Measurements from ENCODE around the gene DDB1.

The DDB1 gene

DNA sequence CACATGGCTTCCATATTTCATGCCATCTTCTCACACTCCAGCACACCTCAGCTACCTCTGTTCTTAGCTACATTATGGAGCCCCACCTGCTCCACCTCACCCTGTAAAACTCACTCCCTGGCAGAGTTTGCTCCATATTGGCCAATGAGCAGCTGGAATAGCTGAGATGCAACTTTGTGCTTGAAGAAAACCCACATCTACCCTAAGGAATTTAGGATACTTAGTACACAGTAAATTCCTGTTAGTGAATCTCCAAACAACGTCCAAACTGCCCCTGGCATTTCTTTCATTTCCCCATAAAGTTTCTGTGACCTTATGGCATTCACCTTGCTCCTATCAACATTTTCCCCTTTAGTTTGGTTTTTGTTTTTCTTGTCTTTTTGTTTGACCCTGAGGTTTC lies 35.6 kb downstream of the DDB1 start:
- no peak for DNase-seq (ENCODE audit: low spot score)

DNA sequence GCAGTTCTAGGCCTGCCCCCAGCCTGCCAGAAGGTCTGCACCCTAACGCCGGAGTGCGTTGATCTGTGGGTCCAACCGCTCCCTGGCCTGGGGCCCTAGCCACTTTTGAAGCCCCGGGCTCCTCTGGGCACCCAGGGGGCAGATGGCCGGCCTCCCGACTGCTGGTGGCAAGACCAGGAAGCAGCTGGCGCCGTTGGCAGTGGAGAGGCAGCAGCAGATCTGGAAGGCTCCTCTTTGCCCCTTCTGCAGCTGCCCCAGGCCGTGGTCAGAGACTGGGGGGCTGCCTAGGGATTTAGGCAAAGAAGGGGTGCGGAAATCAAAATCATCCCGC lies 37.3 kb downstream of the DDB1 start:
- DNase-seq (ENCODE audit: low spot score) = no peak

DNA sequence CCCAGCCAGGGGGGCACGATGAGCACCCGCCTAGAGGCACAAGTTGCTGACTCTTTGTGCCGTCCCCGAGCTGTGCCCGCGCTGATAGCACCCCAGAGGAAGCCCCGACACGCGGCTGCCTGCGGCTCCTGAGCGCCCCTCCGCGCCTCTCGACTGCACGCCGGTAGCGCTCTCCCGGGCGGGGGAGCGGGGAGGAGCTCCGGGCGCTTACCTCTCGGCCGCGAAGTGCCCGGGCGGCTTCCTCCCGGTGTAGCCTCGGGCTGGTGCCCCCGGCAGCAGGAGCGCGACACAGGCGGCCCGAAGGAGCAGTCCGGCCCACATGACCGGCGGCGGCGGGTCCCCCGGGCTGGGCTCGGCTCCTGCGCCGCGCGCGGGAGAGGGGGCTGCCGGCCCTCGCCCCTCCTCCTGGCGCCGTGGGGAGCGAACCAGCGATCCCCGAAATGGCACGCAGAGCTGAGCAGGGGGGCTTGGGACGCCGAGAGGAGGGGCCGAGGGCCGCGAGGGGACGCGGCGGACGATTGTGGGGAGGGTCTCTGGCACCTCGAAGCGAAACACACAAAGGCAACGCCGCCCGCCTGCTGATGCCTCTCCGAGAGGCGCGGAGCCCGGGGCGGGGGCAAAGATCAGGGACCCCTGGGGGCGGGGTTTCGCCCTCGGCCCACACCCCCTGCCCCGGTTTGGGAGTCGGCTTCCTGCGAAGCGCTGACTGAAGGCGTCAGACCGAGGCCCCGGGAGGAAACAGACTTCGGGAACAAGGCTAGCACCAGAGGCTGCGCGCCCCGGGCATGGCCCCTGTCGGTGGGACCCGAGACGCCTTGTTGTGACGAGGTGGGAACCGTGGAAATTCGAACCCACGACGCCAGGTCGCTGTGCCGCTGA lies 37.9 kb downstream of the DDB1 start, which contains the start of gene VWCE:
TSS of gene VWCE (minus strand) at position 600 of the 879 bp plus-strand sequence. CDS start at position 321, 279 bp downstream.
- peak; percentile 91 for DNase-seq (ENCODE audit: low spot score)

DNA sequence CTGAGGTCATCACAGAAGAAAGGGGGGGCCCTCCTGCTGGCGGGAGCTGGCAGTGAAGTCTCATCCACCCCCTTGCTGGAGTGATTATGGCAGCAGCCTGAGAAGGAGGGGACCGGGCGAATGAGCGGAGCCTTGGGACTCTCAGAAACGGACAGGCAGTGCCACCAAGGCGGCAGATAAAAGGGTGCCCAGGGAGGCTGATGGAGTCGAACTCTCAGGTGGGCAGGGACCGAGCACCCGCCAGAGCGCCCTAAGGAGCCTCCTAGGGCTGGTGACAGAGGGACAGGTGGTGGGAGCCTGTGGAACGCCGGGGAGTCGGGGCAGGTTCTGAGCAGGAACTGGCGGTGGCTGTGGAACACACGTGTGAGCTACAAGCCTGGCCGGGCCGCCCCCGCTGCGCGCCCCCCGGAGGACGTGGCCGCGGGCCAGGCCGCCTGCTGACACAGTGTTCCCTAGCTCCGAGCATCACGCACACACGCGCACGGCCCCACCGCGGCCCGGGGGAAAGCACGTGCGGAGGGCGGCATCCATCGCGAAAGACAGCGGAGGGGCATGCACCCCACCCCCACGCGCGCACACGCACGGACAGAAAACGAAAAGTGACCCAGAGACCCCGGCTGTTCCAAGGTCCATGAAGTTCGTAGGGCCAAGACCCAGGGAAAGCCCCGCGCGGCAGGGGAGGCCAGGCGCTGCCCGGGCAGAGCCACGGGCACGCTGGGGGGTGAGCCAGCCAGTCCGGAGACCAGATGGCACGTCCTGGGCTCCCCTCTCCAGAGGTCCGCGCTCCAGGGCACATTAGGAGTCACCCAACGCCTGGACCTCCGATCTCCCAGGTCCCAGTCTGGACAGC lies 38.8 kb downstream of the DDB1 start:
- DNase-seq (ENCODE audit: low spot score) = peak; percentile 43

DNA sequence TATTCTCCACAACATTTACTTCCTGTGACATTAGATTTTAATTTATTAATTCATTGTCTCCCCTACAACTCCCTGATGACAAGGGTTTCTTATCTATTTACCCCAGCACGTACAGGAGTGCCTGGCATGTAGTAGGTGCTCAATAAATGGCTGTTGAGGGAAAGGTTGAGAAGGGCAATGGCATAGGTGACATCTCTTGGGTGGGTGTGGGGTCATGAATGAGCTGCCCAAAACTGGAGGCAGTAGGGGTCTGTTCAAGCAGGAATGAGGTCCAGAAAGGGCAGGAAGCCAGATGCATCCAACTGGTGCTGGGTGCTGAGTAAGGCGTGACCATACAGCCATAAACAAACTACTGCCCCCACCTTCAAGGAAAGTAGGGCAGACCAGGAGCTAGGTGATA lies 40.5 kb downstream of the DDB1 start:
- no peak for DNase-seq (ENCODE audit: low spot score)

DNA sequence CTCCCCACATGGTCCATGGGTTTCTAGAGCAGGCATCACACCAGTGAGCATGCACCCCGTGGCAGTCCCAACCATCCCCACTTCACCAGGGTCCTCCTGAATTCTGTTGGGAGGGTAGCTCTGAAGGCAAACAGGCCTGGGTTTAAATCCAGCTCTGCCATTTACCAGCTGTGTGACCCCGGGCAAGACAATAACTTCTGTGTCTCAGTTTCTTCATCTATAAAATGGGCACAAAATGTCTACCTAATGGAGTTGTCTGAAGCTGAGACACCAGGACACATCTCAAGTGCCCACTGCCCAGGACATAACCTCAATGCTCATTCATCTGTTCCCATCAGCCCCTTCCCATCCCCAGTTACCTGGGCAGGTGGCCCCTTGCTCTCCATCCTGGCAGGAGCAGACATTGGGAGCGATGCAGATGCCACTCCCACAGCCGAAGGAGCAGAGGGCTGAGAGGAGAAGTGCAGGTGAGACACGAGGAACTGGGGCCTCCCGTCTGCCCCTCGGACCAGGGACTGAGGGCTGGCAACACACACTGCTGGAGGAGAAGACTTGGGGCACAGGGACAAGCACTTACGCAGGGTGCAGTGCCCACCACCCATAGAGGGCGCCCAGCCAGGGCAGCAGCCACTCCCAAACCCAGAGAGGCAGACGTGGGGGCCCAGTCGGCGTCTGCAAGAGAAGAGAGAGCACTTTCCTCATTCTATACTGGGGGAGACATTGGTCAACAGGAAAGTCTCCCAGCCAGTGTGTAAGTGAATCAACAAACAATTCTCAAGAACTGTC lies 41.8 kb downstream of the DDB1 start:
- DNase-seq (ENCODE audit: low spot score) = peak; percentile 12

DNA sequence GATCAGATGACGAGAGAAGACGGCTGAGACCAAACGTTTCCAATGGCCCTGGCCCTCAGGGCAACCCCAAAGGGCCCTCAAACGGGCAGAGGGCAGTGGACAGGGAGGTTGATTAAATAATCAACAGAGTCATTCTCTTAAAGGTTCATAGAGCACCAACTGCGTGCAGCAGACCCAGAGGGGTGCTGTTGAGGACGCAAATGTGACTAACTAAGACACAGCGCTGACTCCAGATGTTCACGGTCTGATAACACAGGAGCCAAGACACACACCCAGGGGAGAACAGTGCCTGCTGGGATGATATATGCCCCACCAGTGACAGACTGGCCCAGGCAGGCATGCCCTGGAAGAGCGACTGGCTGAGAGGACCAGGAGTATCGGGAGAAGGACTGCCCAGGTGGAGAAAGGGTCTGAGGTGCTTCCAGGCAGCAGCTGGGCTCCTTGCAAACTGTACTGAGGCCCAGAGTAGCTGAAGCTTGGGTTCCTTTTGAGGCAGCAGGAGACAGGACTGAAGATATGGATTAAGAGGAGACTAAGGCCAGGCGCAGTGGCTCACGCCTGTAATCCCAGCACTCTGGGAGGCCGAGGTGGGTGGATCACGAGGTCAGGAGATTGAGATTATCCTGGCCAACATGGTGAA lies 45.4 kb downstream of the DDB1 start:
- DNase-seq (ENCODE audit: low spot score) = no peak

DNA sequence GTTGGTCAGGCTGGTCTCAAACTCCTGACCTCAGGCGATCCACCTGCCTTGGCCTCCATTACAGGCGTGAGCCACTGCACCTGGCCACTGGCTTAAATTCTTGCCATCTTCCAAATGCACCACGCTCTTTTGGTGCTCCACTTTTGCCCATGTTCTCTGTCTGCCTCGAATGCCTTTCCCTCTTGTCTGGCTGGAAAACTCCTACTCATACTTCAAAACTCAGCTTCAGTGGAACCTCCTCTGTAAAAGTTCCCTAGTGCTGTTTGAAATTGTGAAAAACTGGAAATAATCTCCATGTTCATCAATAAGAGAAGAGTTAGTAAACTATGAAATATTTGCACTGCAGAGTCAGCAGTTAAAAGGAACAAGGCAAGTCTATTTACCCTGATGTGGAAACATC lies 49.3 kb downstream of the DDB1 start:
- no peak for DNase-seq (ENCODE audit: low spot score)

DNA sequence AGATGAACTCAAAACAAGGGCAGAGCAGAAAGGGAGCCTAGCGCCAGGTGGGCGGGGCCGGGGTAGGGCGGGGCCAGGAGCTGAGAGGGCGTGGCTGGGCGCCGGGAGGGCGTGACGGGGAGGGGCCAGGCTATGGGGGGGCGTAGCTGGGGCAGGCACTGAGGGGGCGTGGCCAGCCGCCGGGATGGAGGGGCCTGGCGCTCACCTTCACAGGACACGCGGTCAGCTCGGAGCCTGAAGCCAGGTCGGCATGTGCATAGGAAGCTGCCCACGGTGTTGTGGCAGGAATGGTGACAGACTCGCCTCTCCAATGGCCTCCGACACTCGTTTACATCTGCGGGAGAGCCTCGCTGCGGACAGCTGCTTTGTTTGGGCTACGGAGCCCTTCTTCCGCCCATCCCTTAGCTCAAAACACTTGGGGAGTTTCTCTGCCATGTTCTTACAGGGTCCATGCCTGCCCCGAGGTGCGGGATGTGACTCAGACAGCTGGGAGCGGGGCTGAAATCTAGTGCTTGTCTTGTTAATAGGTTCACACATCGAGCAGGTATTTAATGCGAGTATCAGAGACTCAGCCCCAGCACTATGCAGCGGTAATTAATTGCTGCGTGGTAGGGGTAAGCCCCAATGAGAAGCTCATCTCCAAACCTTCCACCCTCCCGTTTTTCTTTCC lies 51.2 kb downstream of the DDB1 start:
- DNase-seq (ENCODE audit: low spot score) = peak; percentile 63

DNA sequence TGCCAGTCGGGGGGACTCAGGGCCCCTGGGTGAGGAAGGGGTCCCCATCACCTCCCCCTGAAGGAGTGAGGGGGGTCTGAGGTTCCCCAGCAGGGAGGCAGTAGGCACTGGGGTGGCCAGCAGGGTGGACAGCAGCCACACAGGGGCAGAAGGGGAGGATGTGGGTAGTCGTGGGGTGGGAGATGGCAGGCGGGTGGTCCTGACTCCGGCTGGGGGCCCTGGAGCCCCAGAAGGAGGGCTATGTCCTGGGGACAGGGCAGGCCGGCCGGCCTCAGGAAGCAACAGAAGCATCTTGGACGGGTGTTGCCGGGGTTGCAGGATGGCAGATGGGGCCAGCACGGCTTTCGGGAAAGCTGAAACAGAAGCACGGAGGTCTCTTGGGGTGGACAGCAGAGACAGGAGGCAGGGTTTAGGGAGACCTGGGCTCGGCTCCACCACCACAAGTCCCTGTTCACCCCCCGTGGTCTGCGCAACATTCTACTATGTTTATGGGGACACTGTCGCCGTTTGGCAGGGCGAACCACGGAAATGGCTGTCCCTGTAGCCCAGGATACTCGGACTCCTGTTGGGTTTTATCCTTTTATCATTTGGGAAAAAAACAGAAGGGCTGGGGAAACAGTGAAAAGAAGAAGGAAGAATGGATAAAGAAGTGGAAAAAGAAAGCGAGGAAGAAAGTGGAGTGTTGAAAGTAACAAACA lies 51.9 kb downstream of the DDB1 start:
- DNase-seq (ENCODE audit: low spot score) = no peak

DNA sequence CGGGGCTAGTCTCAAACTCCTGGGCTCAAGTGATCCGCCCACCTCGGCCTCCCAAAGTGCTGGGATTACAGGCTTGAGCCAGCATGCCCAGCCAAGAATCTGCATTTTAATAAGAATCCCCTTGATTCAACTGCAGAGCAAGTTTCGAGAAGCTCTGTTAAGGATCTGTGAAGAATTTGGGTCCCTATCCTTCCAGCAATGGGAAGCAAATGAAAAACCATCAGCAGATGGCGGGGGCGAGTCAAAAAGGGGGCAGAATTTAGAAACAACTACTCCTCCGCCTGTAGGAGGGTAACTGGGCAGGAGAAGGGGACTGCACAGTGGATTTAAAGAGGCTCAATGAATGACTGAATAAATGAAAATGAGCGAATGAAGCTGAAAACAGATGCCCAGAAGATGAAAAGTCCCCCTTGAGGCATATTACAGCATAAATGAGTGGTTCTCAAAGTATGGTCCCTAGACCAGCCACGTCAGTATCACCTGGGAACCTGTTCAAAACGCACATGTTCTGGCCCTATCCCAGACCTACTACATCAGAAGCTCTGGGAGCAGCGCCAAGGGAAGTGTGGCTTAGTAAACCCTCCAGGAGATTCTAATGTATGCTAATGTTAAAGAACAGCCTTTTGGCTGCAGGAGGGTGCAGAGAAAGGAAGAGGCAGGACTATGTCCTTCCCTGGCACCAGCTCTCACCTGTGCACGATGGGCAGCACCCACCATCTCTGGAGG lies 52.8 kb downstream of the DDB1 start:
- no peak for DNase-seq (ENCODE audit: low spot score)

DNA sequence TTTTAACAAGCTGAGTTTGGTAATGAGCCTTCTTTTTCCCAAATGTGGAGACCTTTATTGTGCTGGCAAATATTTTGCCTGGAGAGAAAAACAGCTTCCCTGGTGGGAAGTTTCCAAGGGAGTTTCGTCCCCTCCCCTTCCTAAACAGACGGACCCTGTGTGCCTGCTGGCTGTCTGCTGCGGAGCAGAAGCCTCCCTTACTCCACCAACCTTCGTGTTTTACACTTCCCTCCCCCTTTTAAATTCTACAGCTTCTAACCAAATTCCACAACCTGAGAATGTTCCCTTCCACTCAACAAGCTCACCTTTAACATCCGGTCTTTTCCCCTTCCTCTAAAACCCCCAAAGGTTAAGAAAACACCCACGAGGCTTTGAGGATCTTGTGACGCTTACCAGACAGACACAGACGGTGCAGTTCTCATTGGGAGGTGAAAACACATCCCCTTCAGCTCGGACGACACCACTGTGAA lies 54.9 kb downstream of the DDB1 start:
- no peak for DNase-seq (ENCODE audit: low spot score)

DNA sequence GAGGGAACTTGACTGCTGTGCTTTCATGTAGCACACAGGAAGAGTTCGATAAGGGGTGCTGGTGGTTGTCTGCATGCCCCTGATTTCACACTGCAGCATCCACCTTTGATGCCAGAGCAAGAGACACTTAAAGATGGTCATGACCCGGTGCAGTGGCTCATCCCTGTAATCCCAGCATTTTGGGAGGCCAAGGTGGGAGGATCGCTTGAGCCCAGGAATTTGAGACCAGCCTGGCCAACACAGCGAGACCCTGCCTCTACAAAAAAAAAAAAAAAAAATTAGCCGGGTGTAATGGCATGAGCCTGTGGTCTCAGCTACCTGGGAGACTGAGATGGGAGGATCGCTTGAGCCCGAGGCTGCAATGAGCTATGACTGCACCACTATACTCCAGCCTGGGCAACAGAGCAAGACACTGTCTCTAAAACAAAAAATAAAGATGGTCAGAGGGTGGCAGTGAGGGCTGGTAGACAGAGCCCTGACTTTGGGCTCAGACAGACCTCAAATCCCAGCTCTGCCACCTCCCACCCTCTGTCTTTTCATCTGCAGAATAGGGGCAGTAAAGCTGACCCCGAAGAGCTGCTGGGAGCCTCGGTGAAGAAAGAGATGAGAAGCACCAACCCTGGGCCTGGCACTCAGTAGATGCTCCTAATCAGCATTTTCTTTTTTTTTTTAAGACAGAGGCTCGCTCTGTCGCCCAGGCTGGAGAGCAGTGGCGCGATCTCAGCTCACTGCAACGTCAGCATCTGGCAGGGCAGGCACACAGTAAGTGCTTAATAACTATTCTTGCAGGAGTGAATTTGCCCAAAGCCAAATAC lies 55.5 kb downstream of the DDB1 start:
- no peak for DNase-seq (ENCODE audit: low spot score)

DNA sequence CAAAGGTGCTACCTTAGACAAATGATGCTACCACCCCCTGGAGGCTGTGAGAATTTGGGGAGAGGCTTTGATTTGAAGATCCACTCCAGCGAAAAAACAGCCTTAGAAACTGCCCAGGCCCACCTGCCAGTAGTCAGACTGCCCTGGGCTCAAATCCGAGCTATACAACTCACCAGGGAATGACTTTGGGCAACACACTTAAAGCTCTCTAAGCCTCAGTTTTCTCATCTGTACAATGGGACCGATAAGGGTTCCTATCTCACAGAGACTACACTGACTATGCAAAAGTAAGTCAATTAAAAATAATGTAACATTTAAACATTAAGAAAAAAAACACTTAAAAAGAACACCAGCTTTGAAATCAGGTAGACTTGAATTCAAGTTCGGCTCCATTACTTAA lies 57.7 kb downstream of the DDB1 start:
- no peak for DNase-seq (ENCODE audit: low spot score)

DNA sequence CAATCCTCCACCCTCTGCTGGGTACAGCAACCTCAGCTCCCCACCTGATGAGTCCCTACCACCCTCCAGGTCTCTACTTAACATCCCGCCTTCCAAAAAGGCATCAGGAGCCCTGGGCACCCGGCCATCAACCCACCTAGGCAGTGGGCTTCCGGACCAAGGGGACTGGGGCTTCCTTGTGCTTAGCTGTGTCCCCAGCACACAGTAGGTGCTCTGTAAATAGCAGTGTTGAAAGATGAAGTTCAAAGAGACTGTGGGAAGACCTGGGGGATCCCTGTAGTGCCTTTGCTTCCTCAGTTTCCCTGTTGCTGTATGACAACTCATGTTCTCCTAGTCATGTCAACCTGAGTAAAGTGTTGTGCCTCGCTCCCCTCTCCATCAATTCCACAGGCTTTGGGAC lies 58.8 kb downstream of the DDB1 start:
- DNase-seq (ENCODE audit: low spot score) = no peak

DNA sequence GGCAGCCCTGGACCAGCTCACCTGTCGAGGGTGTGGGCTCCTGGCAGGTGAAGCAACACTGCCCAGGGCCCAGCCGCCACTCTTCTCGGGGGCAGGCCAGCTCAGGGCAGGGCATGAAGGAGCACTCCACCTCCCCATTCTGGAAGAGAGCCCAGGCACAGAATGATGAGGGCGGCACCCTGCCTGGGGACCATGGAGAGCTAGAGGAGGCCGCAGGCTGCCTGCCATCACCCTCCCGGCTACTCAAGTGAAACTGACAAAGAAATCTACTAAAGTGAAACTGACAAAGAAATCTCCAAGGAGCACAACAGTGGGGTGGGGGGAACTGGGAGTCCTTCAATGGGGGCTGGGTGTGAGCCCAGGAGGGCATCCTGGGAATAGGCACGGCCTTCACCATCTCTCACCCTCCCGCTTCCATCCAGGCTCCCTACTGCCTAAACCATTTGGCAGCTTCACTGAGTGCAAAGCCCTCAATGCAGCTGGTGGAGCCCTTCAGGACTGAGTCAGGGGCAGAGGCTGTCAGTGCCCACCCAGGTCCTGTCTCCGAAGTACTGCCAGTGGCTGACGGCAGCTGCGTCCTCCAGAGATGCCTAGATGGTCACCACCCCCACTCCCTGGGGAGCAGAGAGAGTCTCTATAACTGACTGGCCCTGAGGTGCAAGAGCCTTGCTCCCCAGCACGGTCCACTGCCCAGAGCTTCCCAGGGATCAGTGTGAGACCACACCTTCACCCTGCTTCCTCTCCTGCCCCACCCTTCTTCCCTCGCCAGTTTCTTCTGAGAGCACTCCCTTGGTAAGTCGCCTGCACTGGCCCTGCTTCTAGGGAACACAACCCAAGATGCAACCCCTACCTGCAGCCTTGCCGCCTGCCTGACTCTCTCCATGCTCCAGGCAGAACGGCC lies 59.5 kb downstream of the DDB1 start:
- DNase-seq (ENCODE audit: low spot score) = no peak

DNA sequence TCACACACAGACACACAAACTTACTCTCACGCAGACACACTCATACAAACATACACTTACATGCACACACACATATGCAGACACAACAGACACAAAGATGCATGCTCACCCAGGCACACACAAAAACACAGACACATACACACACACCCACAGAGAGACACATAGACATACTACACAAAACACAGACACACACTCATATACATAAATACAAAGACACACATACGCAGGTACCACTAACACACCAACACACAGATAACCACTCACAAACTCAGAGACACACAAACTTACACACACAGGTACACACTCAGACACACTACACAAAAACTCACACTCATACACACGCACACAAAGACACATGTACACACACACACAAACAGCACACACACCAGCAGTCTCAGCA lies 60.2 kb downstream of the DDB1 start:
- DNase-seq (ENCODE audit: low spot score) = no peak

All from germinal center (tissue), 1 donor.